ENCODE data around the gene C1QTNF7. TPM values are rescaled to one million over a fixed set of nuclear protein-coding genes. Genes with fewer than 3 reads are reported as not detected.

C1QTNF7 gene
- total RNA-seq, 2 donors from 2014 or later: not detected

- TF ChIP-seq CTCF (conservative IDR thresholded peaks at IDR 0.05): no peak
- no peak overlapping the region for H3K27ac Mint-ChIP-seq
- H3K27me3 ChIP-seq (ENCODE audit: control insufficient read depth, insufficient read depth, low read length, poor library complexity, severe bottlenecking): no peaks in the 10 kb centered on the region
- H3K4me1 Mint-ChIP-seq: no peaks in the 10 kb centered on the region
- H3K27me3 Mint-ChIP-seq (ENCODE audit: insufficient read depth): no peaks in the 10 kb centered on the region
- H3K4me1 ChIP-seq (ENCODE audit: control insufficient read depth, insufficient read depth, low read length): no peaks in the 10 kb centered on the region
- no peak for DNase-seq
- no peak overlapping the region for H3K4me3 ChIP-seq (ENCODE audit: low read length)
- no peaks in the 10 kb centered on the region for H3K36me3 Mint-ChIP-seq (ENCODE audit: low read depth)
- H3K9me3 ChIP-seq (ENCODE audit: control insufficient read depth, low read length): no peaks in the 10 kb centered on the region
- no peak overlapping the region for H3K9ac ChIP-seq (ENCODE audit: extremely low read depth, low read length, poor library complexity, severe bottlenecking)
- no peak overlapping the region for H3K4me3 Mint-ChIP-seq
- H3K36me3 ChIP-seq (ENCODE audit: control insufficient read depth, insufficient read depth, low read length): no peaks in the 10 kb centered on the region
- H3K9me3 Mint-ChIP-seq: no peaks in the 10 kb centered on the region
- 94 to 100% methylated on average over 1 to 4 of the region's 4 CpGs for WGBS, 2 experiments (ENCODE audit: insufficient coverage in 1 of 2, insufficient read length in 1 of 2)
- no peak overlapping the region for H3K27ac ChIP-seq (ENCODE audit: low read depth, low read length)
Measured at GRCh38 chr4:15385928-15386327, 41.9 kb upstream of the C1QTNF7 start.

- H3K27ac Mint-ChIP-seq: no peak overlapping the region
- Histone ChIP-seq H3K9ac (ENCODE audit: extremely low read depth, low read length, poor library complexity, severe bottlenecking) (no peak overlapping the region), H3K36me3 (ENCODE audit: control insufficient read depth, insufficient read depth, low read length) (no peaks in the 10 kb centered on the region), H3K4me1 (ENCODE audit: control insufficient read depth, insufficient read depth, low read length) (no peaks in the 10 kb centered on the region), H3K4me3 (ENCODE audit: low read length) (no peak overlapping the region), H3K27ac (ENCODE audit: low read depth, low read length) (no peak overlapping the region), H3K9me3 (ENCODE audit: control insufficient read depth, low read length) (no peaks in the 10 kb centered on the region), H3K27me3 (ENCODE audit: control insufficient read depth, insufficient read depth, low read length, poor library complexity, severe bottlenecking) (no peaks in the 10 kb centered on the region)
- H3K9me3 Mint-ChIP-seq: no peaks in the 10 kb centered on the region
- no peak overlapping the region for H3K4me3 Mint-ChIP-seq
- DNase-seq: no peak
- H3K36me3 Mint-ChIP-seq (ENCODE audit: low read depth): no peaks in the 10 kb centered on the region
- 88% methylated on average over 3 of the region's 3 CpGs; no CpG with 5 or more reads in 1 of the 2 experiments for WGBS, 2 experiments (ENCODE audit: insufficient coverage in 1 of 2, insufficient read length in 1 of 2)
- H3K4me1 Mint-ChIP-seq: no peaks in the 10 kb centered on the region
- H3K27me3 Mint-ChIP-seq (ENCODE audit: insufficient read depth): no peaks in the 10 kb centered on the region
- TF ChIP-seq CTCF (conservative IDR thresholded peaks at IDR 0.05): no peak
Measured at GRCh38 chr4:15390494-15390893, 37.3 kb upstream of the C1QTNF7 start.

- Histone ChIP-seq H3K27me3 (ENCODE audit: control insufficient read depth, insufficient read depth, low read length, poor library complexity, severe bottlenecking) (no peaks in the 10 kb centered on the region), H3K4me1 (ENCODE audit: control insufficient read depth, insufficient read depth, low read length) (no peaks in the 10 kb centered on the region), H3K4me3 (ENCODE audit: low read length) (no peak overlapping the region), H3K9me3 (ENCODE audit: control insufficient read depth, low read length) (no peaks in the 10 kb centered on the region), H3K36me3 (ENCODE audit: control insufficient read depth, insufficient read depth, low read length) (no peaks in the 10 kb centered on the region), H3K27ac (ENCODE audit: low read depth, low read length) (no peak overlapping the region), H3K9ac (ENCODE audit: extremely low read depth, low read length, poor library complexity, severe bottlenecking) (no peak overlapping the region)
- no peak for DNase-seq
- no peak for TF ChIP-seq CTCF (conservative IDR thresholded peaks at IDR 0.05)
- H3K36me3 Mint-ChIP-seq (ENCODE audit: low read depth): no peaks in the 10 kb centered on the region
- H3K27ac Mint-ChIP-seq: no peak overlapping the region
- no peaks in the 10 kb centered on the region for H3K27me3 Mint-ChIP-seq (ENCODE audit: insufficient read depth)
- WGBS, 2 experiments (ENCODE audit: insufficient coverage in 1 of 2, insufficient read length in 1 of 2): 95 to 100% methylated on average over 1 to 8 of the region's 8 CpGs
- no peak overlapping the region for H3K4me3 Mint-ChIP-seq
- no peaks in the 10 kb centered on the region for H3K4me1 Mint-ChIP-seq
- no peaks in the 10 kb centered on the region for H3K9me3 Mint-ChIP-seq
Measured at GRCh38 chr4:15392053-15392805, 35.6 kb upstream of the C1QTNF7 start.

Measured in endodermal cell (in vitro differentiated cells).